Measurements from ENCODE around the gene ATP8B3.

The ATP8B3 gene

GRCh38 chr19:1837625-1838105, 25.6 kb upstream of the ATP8B3 start:
- no peak overlapping the region for H3K4me3 ChIP-seq (ENCODE audit: low read depth, low read length)
- ChIA-PET CTCF (interaction anchor here (0.6 to 13.7 kb wide), 17 partner anchors 9 to 165 kb away, joined by 3 to 292 read pairs (median 5); partner anchors contain the start of gene REXO1), POLR2A (no interaction called here)
- TF ChIP-seq, protein P1, sequence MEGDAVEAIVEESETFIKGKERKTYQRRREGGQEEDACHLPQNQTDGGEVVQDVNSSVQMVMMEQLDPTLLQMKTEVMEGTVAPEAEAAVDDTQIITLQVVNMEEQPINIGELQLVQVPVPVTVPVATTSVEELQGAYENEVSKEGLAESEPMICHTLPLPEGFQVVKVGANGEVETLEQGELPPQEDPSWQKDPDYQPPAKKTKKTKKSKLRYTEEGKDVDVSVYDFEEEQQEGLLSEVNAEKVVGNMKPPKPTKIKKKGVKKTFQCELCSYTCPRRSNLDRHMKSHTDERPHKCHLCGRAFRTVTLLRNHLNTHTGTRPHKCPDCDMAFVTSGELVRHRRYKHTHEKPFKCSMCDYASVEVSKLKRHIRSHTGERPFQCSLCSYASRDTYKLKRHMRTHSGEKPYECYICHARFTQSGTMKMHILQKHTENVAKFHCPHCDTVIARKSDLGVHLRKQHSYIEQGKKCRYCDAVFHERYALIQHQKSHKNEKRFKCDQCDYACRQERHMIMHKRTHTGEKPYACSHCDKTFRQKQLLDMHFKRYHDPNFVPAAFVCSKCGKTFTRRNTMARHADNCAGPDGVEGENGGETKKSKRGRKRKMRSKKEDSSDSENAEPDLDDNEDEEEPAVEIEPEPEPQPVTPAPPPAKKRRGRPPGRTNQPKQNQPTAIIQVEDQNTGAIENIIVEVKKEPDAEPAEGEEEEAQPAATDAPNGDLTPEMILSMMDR (IDR thresholded peaks at IDR 0.05; ENCODE audit: insufficient read depth, low read length, missing control alignments) = peak; percentile 95
- no peak for DNase-seq (ENCODE audit: low read depth, low spot score)

GRCh38 chr19:1837222-1837565, 25.1 kb upstream of the ATP8B3 start:
- no peak for DNase-seq (ENCODE audit: low read depth, low spot score)
- TF ChIP-seq, protein P1 (IDR thresholded peaks at IDR 0.05; ENCODE audit: insufficient read depth, low read length, missing control alignments) = no peak
- CTCF ChIA-PET = interaction anchor here (0.6 to 13.7 kb wide), 15 partner anchors 9 to 164 kb away, joined by 3 to 292 read pairs (median 6); partner anchors contain the start of gene REXO1
- POLR2A ChIA-PET = no interaction called here
- H3K4me3 ChIP-seq (ENCODE audit: low read depth, low read length) = no peak overlapping the region

DNA sequence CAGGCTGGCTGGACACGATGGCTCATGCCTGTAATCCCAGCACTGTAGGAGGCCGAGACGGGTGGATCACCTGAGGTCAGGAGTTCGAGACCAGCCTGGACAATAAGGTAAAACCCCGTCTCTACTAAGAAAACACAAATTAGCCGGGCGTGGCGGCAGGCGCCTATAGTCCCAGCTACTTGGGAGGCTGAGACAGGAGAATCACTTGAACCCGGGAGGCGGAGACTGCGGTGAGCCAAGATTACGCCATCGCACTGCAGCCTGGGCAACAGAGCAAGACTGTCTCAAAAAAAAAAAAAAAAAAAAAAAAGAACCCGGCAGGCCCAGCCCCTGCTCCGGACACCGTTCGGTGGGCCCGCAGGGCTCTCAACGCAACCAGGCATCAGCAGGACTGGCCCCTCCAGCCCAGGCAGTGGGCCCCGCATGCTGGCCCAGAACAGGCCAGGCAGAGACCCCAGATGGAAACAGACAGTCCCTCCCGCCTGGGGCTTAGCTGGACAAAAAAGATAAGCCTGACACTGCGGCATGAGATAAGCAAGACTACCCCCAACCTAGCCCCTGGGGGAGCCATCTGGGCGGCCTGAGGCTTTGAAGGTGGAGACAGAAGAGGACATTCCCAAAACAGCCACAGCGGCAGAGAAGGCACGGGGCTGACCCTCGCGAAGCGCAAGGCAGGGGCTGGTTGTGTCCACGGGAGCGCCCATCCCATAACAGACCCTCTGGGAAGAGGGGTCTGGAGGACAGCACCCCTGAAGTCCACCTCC, 24.6 kb upstream of the ATP8B3 start:
- ChIA-PET POLR2A (no interaction called here), CTCF (interaction anchor here (0.6 to 13.7 kb wide), 13 partner anchors 10 to 164 kb away, joined by 3 to 292 read pairs (median 6); partner anchors contain the start of gene REXO1)
- DNase-seq (ENCODE audit: low read depth, low spot score) = no peak
- TF ChIP-seq, protein P1 (IDR thresholded peaks at IDR 0.05; ENCODE audit: insufficient read depth, low read length, missing control alignments) = no peak
- H3K4me3 ChIP-seq (ENCODE audit: low read depth, low read length) = no peak overlapping the region

DNA sequence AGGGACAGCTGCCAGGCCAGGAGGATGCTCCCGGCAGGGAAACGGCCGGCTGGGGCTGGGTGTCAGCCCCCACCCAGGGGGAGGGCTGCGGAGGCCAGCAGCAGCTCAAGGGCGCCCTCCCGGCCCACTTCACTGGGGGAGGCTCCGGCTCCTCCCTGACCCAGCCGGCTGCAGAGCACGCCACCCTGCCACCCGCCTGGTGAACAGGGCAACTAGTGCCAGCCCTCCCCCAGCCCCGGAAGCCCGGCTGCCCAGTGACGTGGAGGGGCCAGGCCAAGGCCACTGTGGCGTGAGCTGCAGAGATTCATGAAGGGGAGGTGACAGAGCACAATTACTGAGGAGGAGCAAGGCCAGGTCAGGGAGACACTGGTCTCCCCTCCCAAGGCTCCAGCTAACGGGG, 21.5 kb upstream of the ATP8B3 start:
- CTCF ChIA-PET = interaction anchor here (0.6 to 1.7 kb wide), 3 partner anchors 13 to 557 kb away, joined by 3 to 7 read pairs (median 4); no protein-coding TSS in a partner anchor

DNA sequence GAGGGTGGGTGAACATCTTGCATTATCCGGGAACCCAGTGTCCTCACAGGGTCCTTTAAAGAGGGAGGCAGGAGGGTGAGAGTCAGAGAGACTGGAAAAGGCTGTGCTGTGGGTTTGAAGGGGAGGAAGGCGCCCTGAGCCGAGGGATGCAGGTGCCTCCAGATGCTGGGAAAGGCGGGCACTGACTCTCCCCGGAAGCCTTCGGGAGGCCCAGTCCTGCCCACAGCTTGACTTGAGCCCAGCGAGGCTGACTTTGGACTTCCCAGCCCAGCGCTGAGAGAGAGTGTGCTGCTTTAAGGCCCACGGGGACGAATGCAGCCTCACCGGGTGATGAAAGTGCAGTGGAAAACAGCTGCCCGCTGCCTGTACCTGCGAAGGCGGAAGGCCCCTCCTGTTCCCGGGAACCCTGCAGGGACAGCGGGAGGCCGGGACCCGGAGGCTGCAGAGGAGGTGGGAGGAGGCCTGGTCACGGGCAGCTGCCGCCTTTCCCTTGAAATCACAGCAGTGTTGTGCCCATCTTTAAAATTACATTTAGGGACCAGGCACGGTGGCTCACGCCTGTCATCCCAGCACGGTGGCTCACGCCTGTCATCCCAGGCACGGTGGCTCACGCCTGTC, 20.1 kb upstream of the ATP8B3 start:
- POLR2A ChIA-PET = no interaction called here
- TF ChIP-seq, protein P1 (IDR thresholded peaks at IDR 0.05; ENCODE audit: insufficient read depth, low read length, missing control alignments) = no peak
- CTCF ChIA-PET = interaction anchor here (0.9 to 14.5 kb wide), 4 partner anchors 9 to 160 kb away, joined by 3 to 292 read pairs (median 4); no protein-coding TSS in a partner anchor
- no peak for DNase-seq (ENCODE audit: low read depth, low spot score)
- no peak overlapping the region for H3K4me3 ChIP-seq (ENCODE audit: low read depth, low read length)

More for the DNA sequence above, 21.5 kb upstream of the ATP8B3 start:
- POLR2A ChIA-PET = no interaction called here
- DNase-seq (ENCODE audit: low read depth, low spot score) = no peak
- TF ChIP-seq, protein P1 (IDR thresholded peaks at IDR 0.05; ENCODE audit: insufficient read depth, low read length, missing control alignments) = no peak
- H3K4me3 ChIP-seq (ENCODE audit: low read depth, low read length) = no peak overlapping the region

DNA sequence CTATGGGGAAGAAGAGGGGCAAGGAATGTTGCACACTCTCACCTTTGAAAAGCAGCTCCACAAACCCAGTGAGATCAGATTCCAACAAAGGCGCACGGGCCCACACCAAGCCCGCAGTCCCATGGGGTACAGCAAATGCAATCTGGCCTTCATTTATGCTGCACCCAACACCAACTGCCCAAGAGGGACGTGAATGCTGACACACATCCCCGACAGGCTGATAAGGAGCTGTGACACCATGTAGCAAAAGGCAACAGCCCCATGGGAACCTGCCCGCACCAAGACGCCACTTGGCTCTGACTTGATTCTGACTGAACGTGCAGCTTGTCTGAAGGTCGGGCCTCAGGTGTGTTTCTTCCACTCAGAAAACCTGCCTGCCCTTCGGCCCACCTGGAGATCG, 18.9 kb upstream of the ATP8B3 start:
- ChIA-PET POLR2A (interaction anchor here (0.7 kb wide), 1 partner anchor 260 kb away, joined by 4 read pairs; no protein-coding TSS in a partner anchor), CTCF (interaction anchor here (0.8 to 14.5 kb wide), 3 partner anchors 8 to 12 kb away, joined by 3 to 292 read pairs (median 4); no protein-coding TSS in a partner anchor)
- TF ChIP-seq, protein P1 (IDR thresholded peaks at IDR 0.05; ENCODE audit: insufficient read depth, low read length, missing control alignments) = no peak
- no peak for DNase-seq (ENCODE audit: low read depth, low spot score)
- H3K4me3 ChIP-seq (ENCODE audit: low read depth, low read length) = no peak overlapping the region

Data from AG04449 (cell line).